Measurements from ENCODE around the gene CCBE1.

CCBE1 gene

DNA sequence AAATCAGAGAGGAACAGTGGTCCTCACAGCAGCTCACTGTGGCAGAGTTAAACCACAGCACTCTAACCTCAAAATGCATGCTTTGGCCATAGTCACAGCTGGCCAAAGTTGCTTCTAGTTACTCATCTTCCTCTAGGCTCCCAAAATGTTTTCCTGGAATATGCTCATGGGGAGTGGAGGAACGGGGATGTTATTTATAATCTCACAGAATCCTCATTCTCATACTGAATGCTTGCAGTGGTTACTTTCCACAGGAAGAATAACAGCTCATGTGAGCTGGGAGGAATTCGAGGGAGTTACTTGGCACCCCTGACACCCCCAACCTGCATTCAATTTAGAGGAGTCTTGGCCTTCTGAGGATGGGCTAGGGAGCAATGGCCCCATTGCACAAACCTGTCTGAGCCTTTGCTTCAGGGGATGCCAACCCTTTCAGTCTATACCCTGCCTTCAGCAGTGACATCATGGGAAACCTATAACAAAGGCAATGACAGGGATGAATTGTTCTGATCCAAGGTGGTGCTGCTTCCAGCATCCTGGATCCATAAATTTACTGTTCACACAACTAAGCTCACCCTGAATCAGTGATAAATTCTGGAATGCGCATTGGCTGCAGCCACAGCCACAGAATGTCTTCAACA is 22.4 kb upstream of the CCBE1 start:
- TF ChIP-seq, protein P1, sequence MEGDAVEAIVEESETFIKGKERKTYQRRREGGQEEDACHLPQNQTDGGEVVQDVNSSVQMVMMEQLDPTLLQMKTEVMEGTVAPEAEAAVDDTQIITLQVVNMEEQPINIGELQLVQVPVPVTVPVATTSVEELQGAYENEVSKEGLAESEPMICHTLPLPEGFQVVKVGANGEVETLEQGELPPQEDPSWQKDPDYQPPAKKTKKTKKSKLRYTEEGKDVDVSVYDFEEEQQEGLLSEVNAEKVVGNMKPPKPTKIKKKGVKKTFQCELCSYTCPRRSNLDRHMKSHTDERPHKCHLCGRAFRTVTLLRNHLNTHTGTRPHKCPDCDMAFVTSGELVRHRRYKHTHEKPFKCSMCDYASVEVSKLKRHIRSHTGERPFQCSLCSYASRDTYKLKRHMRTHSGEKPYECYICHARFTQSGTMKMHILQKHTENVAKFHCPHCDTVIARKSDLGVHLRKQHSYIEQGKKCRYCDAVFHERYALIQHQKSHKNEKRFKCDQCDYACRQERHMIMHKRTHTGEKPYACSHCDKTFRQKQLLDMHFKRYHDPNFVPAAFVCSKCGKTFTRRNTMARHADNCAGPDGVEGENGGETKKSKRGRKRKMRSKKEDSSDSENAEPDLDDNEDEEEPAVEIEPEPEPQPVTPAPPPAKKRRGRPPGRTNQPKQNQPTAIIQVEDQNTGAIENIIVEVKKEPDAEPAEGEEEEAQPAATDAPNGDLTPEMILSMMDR (IDR thresholded peaks at IDR 0.05; ENCODE audit: insufficient read depth, low read length, missing control alignments) = no peak
- DNase-seq (ENCODE audit: low read depth, low spot score) = peak; percentile 85
- no peak overlapping the region for H3K4me3 ChIP-seq (ENCODE audit: low read depth, low read length)
- CTCF ChIA-PET = interaction anchor here (0.9 to 5.2 kb wide), 7 partner anchors 11 to 117 kb away, joined by 3 to 42 read pairs (median 3); partner anchors contain the start of gene CCBE1
- POLR2A ChIA-PET = interaction anchor here (0.7 to 2.8 kb wide), 3 partner anchors 10 to 30 kb away, joined by 3 to 32 read pairs (median 7); no protein-coding TSS in a partner anchor

DNA sequence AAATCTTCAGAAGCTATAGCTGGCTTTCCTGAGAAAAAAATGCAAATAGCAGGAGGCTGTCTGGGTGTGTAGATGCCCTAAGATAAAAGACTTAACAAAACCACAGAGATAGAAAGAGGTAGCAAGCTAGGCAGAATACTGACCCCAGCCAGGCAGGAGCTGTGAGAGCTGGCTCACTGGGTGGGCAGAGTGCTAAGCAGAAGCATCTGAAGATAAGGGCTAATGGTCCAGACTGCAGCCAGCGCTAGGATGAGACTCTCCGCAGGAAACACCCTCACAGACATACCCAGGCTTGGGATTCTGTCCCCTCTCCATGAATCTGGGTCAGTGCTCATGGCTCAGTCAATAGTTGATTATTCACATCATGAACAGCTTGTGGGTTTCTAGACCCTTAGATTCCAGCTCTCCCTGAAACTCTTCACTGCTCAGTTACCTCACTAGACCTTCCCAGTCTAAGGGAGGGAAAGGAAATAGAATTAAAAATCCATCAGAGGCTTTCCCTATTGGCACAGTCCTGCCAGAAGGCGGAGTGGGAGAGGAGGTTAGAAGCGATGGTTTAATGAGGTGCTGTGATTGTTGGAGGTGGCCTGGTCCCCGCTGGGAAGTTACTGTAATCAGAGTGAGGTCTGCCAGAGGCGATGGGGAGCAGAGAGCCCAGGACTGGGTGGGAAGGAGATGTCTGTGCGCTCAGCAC is 21.4 kb upstream of the CCBE1 start:
- ChIA-PET POLR2A (interaction anchor here (0.7 to 2.8 kb wide), 8 partner anchors 22 to 106 kb away, joined by 3 to 32 read pairs (median 4); partner anchors contain the start of gene CCBE1), CTCF (interaction anchor here (0.9 to 5.2 kb wide), 12 partner anchors 12 to 259 kb away, joined by 3 to 42 read pairs (median 3); partner anchors contain the start of gene CCBE1)
- H3K4me3 ChIP-seq (ENCODE audit: low read depth, low read length) = no peak overlapping the region
- DNase-seq (ENCODE audit: low read depth, low spot score) = no peak
- TF ChIP-seq, protein P1 (IDR thresholded peaks at IDR 0.05; ENCODE audit: insufficient read depth, low read length, missing control alignments) = no peak

DNA sequence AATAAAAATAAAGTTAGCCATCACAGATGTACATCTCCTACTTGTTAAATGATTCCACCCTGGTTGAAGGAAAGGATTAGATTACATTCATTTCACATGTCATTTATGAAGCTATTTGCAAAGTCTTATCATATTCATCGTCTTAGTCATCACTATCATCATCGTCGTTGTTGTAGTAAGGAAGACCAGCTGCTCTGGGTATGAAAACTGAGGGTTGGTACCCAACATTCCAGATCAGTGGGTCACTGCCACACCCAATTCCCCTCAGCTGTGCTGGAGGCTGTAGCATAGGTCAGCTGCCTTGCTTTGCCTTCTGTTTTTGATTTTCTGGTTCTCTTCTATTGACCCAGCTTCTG is 20.9 kb upstream of the CCBE1 start:
- ChIA-PET POLR2A (interaction anchor here (0.6 to 2.8 kb wide), 8 partner anchors 21 to 188 kb away, joined by 3 to 32 read pairs (median 4); partner anchors contain the start of gene CCBE1), CTCF (interaction anchor here (0.9 to 5.2 kb wide), 10 partner anchors 11 to 259 kb away, joined by 3 to 42 read pairs (median 4); partner anchors contain the start of gene CCBE1)
- peak; percentile 92 for DNase-seq (ENCODE audit: low read depth, low spot score)
- TF ChIP-seq, protein P1 (IDR thresholded peaks at IDR 0.05; ENCODE audit: insufficient read depth, low read length, missing control alignments) = no peak
- no peak overlapping the region for H3K4me3 ChIP-seq (ENCODE audit: low read depth, low read length)

DNA sequence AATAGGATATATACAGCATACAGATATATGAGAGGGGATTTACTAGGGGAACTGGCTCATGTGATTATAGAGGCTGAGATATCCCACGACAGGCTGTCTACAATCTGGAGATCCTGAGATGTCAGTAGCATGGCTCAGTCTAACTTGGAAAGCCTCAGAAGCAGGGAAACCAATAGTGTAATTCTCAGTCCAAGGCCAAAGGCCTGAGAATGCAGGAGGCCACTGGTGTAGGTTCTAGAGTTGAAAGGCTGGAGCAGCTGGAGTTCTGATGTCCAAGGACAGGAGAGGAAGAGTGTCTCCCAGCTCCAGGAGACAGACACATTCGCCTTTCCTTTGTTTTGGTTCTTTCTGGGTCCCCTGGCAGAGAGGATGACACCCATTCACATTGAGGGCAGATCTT is 20.1 kb upstream of the CCBE1 start:
- no peak overlapping the region for H3K4me3 ChIP-seq (ENCODE audit: low read depth, low read length)
- TF ChIP-seq, protein P1 (IDR thresholded peaks at IDR 0.05; ENCODE audit: insufficient read depth, low read length, missing control alignments) = no peak
- DNase-seq (ENCODE audit: low read depth, low spot score) = no peak
- ChIA-PET CTCF (interaction anchor here (1.4 to 5.2 kb wide), 5 partner anchors 20 to 258 kb away, joined by 4 to 42 read pairs (median 5); partner anchors contain the start of gene CCBE1), POLR2A (interaction anchor here (1.4 to 2.8 kb wide), 3 partner anchors 26 to 105 kb away, joined by 3 to 32 read pairs (median 7); no protein-coding TSS in a partner anchor)

DNA sequence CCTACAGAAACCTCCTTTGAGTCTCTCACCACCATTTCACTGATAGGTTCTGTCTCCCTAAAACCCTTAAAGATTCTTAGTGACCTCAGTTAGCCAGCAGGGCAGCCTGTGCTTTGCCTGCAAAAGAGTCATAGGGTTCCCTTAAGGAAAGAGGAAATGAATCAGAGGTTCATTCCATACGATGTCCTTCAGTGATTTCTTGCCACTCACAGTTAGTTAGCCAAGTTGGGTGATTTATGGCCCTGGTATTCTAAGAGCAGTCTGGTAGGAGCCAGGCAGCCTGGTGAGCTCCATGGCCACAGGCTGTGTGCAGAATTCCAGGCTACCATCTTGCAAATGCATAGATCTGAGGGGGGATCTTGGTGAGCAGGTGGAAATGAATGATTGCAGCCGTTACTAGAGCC is 18.7 kb upstream of the CCBE1 start:
- TF ChIP-seq, protein P1 (IDR thresholded peaks at IDR 0.05; ENCODE audit: insufficient read depth, low read length, missing control alignments) = peak; percentile 17
- peak; percentile 69 for DNase-seq (ENCODE audit: low read depth, low spot score)
- H3K4me3 ChIP-seq (ENCODE audit: low read depth, low read length) = no peak overlapping the region
- CTCF ChIA-PET = interaction anchor here (0.8 to 3.7 kb wide), 4 partner anchors 13 to 256 kb away, joined by 3 to 28 read pairs (median 4); partner anchors contain the start of gene CCBE1
- POLR2A ChIA-PET = interaction anchor here (0.6 kb wide), 1 partner anchor 1502 kb away, joined by 3 read pairs; no protein-coding TSS in a partner anchor

Data from AG04449 (cell line).